A204.1 (cell line): Measurements from ENCODE around the gene MYBL2.
"Not testable (repeated sequence)": the region's sequence is repeated elsewhere in the genome, so short reads cannot be mapped to it uniquely, and the experiment has no call there.

Experiments used
- FAIRE-seq: peaks from 2 replicates; lab custom pipeline; 2012; peaks lifted over from hg19 to GRCh38; lab: Jason Lieb, UNC

The MYBL2 gene

GRCh38 chr20:43752561-43753301, 85.8 kb downstream of the MYBL2 start:
- FAIRE-seq: no peak

GRCh38 chr20:43755390-43755789, 88.5 kb downstream of the MYBL2 start:
- no peak for FAIRE-seq

- no peak for FAIRE-seq
These were observed 88.9 kb downstream of the MYBL2 start for GRCh38 chr20:43755851-43756250.

GRCh38 chr20:43757888-43758287, 91.0 kb downstream of the MYBL2 start:
- not testable (repeated sequence) for FAIRE-seq

GRCh38 chr20:43761386-43762340, 94.7 kb downstream of the MYBL2 start:
- no peak for FAIRE-seq

- no peak for FAIRE-seq
These were observed 96.0 kb downstream of the MYBL2 start for GRCh38 chr20:43762911-43763310.

GRCh38 chr20:43765916-43766315, 99.0 kb downstream of the MYBL2 start:
- FAIRE-seq: no peak
